Keratinocyte (primary cell): ENCODE results near the gene AKAP6.

Experiments
- CTCF ChIP-seq, 3 experiments: IDR thresholded peaks in 1 of 3; conservative IDR thresholded peaks in 1 of 3; optimal IDR thresholded peaks in 1 of 3; 2 replicates in 2 of 3; 3 replicates in 1 of 3; pipeline versions ENCODE3 to v1.5.1; 2011; ENCODE audit warnings: low read length in 3 of 3, mild to moderate bottlenecking in 3 of 3, moderate library complexity in 2 of 3, control low read depth in 1 of 3, inconsistent platforms in 1 of 3; ENCODE audit not compliant: insufficient read depth in 2 of 3; ENCODE audit errors: extremely low read depth in 1 of 3
- EZH2 ChIP-seq: IDR thresholded peaks from one replicate; pipeline ENCODE4 v1.6.1; 2012; ENCODE audit warnings: inconsistent platforms, mild to moderate bottlenecking, low read length, moderate library complexity

DNA sequence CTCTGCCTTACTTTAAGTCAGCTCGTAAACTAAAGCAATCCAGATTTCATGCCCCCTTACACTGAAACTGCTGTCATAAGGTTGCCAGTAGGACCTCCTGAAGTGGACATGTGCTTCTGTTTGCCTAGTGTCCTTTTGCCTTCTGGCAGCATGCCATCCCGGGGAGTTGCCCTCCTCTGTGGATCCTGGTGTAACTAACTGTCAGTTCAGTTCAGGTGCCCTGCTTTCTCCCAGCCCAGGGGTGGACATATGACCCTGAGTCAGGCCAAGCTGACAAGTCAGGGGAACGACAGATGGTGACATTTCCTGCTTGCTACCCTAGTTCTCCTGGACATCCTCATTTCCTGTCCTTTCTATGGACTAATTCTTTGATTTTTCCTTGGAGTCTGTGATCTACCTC, 25.6 kb downstream of the AKAP6 start:
- TF ChIP-seq CTCF (optimal IDR thresholded peaks at IDR 0.05 in 1 of 3, IDR thresholded peaks at IDR 0.05 in 1 of 3, conservative IDR thresholded peaks at IDR 0.05 in 1 of 3; ENCODE audit: extremely low read depth in 1 of 3, insufficient read depth in 2 of 3, low read length in 3 of 3) (no peak), EZH2 (no peak)
